Neural crest cell (in vitro differentiated cells): ENCODE results near the gene SPATS1. TPM values are rescaled to one million over a fixed set of nuclear protein-coding genes. Genes with fewer than 3 reads are reported as not detected.

ENCODE experiments used
- DNase-seq: peaks from one replicate; pipeline ENCODE4 v3.0.0; 2021; ENCODE audit warnings: low read depth, mixed read lengths, low spot score
- H3K27ac Mint-ChIP-seq: one replicate; pipeline ENCODE4 v1.8.0; 2021; ENCODE audit warnings: mild to moderate bottlenecking, mixed read lengths; ENCODE audit not compliant: unreplicated experiment
- H3K27me3 Mint-ChIP-seq: 2 replicates; pipeline ENCODE4 v1.8.0; 2021; ENCODE audit warnings: low read depth, mild to moderate bottlenecking, mixed read lengths
- H3K36me3 Mint-ChIP-seq: 2 replicates; pipeline ENCODE4 v1.8.0; 2021; ENCODE audit warnings: low read depth, mild to moderate bottlenecking, mixed read lengths
- H3K4me1 Mint-ChIP-seq: 2 replicates; pipeline ENCODE4 v1.8.0; 2021; ENCODE audit warnings: mixed read lengths
- H3K4me3 Mint-ChIP-seq: one replicate; pipeline ENCODE4 v1.8.0; 2021; ENCODE audit warnings: mild to moderate bottlenecking, mixed read lengths
- H3K9me3 Mint-ChIP-seq: 2 replicates; pipeline ENCODE4 v1.8.0; 2021; ENCODE audit warnings: mixed read lengths
- CTCF ChIP-seq: fragments of 200-600 bp; sonication (generic); conservative IDR thresholded peaks from 2 replicates; pipeline ENCODE4 v1.5.0; 2021; ENCODE audit warnings: antibody characterized with exemption, mild to moderate bottlenecking
- long read RNA-seq: library from polyadenylated mRNA; unstranded; transcript quantifications from one replicate; pipeline ENCODE4 v2.0.0, GENCODE V29; 2020
- total RNA-seq: library from RNA; stranded (reverse); gene quantifications from 2 replicates; pipeline ENCODE4 v1.2.1, GENCODE V29; 2021

The SPATS1 gene
- total RNA-seq = not detected in 2 replicates
- long read RNA-seq = 0 reads

GRCh38 chr6:44342489-44342888, at the start of gene SPATS1:
TSS of gene SPATS1 (plus strand) at chr6:44342650. CDS start at chr6:44343096, 446 bp downstream.
- no peaks in the 10 kb centered on the region for H3K36me3 Mint-ChIP-seq
- no peak for DNase-seq
- no peak within 1 kb of the TSS for H3K27ac Mint-ChIP-seq
- no peak for TF ChIP-seq CTCF
- peaks cover 13% of the 10 kb centered on the region for H3K4me1 Mint-ChIP-seq
- peaks cover 7% of the 10 kb centered on the region for H3K27me3 Mint-ChIP-seq
- no peaks in the 10 kb centered on the region for H3K9me3 Mint-ChIP-seq
- no peak within 1 kb of the TSS for H3K4me3 Mint-ChIP-seq

GRCh38 chr6:44292661-44293365, 49.6 kb upstream of the SPATS1 start:
- Mint-ChIP-seq H3K27me3 (peaks cover 86% of the 10 kb centered on the region), H3K27ac (no peak overlapping the region)
- DNase-seq = no peak

GRCh38 chr6:44294832-44295791, 47.3 kb upstream of the SPATS1 start:
- Mint-ChIP-seq H3K27me3 (peaks cover 84% of the 10 kb centered on the region), H3K9me3 (no peaks in the 10 kb centered on the region), H3K27ac (no peak overlapping the region), H3K4me3 (peak overlapping the region; percentile 81), H3K36me3 (peaks cover 6% of the 10 kb centered on the region), H3K4me1 (peaks cover 20% of the 10 kb centered on the region)
- DNase-seq = no peak
- no peak for TF ChIP-seq CTCF

More at GRCh38 chr6:44292661-44293365, 49.6 kb upstream of the SPATS1 start:
- no peak overlapping the region for H3K4me3 Mint-ChIP-seq
- peaks cover 8% of the 10 kb centered on the region for H3K4me1 Mint-ChIP-seq
- H3K9me3 Mint-ChIP-seq = no peaks in the 10 kb centered on the region
- TF ChIP-seq CTCF = no peak
- peaks cover 2% of the 10 kb centered on the region for H3K36me3 Mint-ChIP-seq

- DNase-seq = peak; percentile 52
- Mint-ChIP-seq H3K36me3 (peaks cover 12% of the 10 kb centered on the region), H3K9me3 (no peaks in the 10 kb centered on the region), H3K4me3 (peak overlapping the region; percentile 81), H3K27me3 (peaks cover 64% of the 10 kb centered on the region), H3K4me1 (peaks cover 20% of the 10 kb centered on the region), H3K27ac (peak overlapping the region; percentile 12)
- TF ChIP-seq CTCF = no peak
Observed at GRCh38 chr6:44297063-44298038, 45.1 kb upstream of the SPATS1 start.
